HEK293 (cell line): Measurements from ENCODE around the gene SDF2.

ENCODE experiments used
- CTCF ChIA-PET: fragments of 350-600 bp; formaldehyde crosslinking; extraction: SDS; loops from one replicate; lab custom pipeline; 2021; ENCODE audit warnings: antibody characterized with exemption; lab: Yijun Ruan, JAX
- POLR2A ChIA-PET: fragments of 300-600 bp; formaldehyde crosslinking; extraction: SDS; loops from one replicate; lab custom pipeline; 2020; ENCODE audit warnings: antibody characterized with exemption, inconsistent platforms; lab: Yijun Ruan, JAX
- H3K27ac ChIP-seq: fragments of 200-500 bp; sonication (Bioruptor generic); 2 replicates; pipeline ENCODE4 v1.5.1; 2014; ENCODE audit warnings: low read depth, low read length, control low read depth, inconsistent platforms; ENCODE audit errors: extremely low read depth
- H3K36me3 ChIP-seq, 2 experiments: fragments of 200-500 bp in 1 of 2; sonication (Bioruptor generic) in 1 of 2; 1 replicate in 1 of 2; 2 replicates in 1 of 2; pipeline ENCODE4 v1.5.1; 2014 to 2017; ENCODE audit warnings: inconsistent platforms in 2 of 2, low read length in 2 of 2; ENCODE audit not compliant: control insufficient read depth in 2 of 2, insufficient read depth in 1 of 2
- H3K4me1 ChIP-seq: fragments of 200-500 bp; sonication (Bioruptor generic); 2 replicates; pipeline ENCODE4 v1.5.1; 2014; ENCODE audit warnings: mild to moderate bottlenecking, low read length, inconsistent platforms; ENCODE audit not compliant: control insufficient read depth, insufficient read depth
- H3K4me3 ChIP-seq: 2 replicates; pipeline ENCODE4 v1.5.1; 2011; ENCODE audit warnings: low read depth, mild to moderate bottlenecking, control low read depth, low read length, moderate library complexity
- H3K9me3 ChIP-seq: fragments of 200-500 bp; sonication (Bioruptor generic); 2 replicates; pipeline ENCODE4 v1.5.1; 2014; ENCODE audit warnings: low read depth, low read length, inconsistent platforms; ENCODE audit not compliant: control insufficient read depth, insufficient read depth
- MYNN ChIP-seq: fragments of 450-650 bp; formaldehyde crosslinking; IDR thresholded peaks from 2 replicates; pipeline ENCODE4 v1.5.1; 2016; ENCODE audit warnings: missing biosample characterization, missing genetic modification characterization, borderline replicate concordance
- REST ChIP-seq: fragments of 450-650 bp; formaldehyde crosslinking; IDR thresholded peaks from 2 replicates; pipeline ENCODE4 v1.5.1; 2016; ENCODE audit warnings: missing biosample characterization, missing genetic modification characterization
- YY2 ChIP-seq: fragments of 450-650 bp; formaldehyde crosslinking; IDR thresholded peaks from 2 replicates; pipeline ENCODE4 v1.5.1; 2016; ENCODE audit warnings: missing biosample characterization, missing genetic modification characterization
- ZNF121 ChIP-seq: fragments of 450-650 bp; formaldehyde crosslinking; IDR thresholded peaks from 2 replicates; pipeline ENCODE4 v1.5.1; 2016; ENCODE audit warnings: missing biosample characterization, missing genetic modification characterization
- ZNF148 ChIP-seq: fragments of 450-650 bp; formaldehyde crosslinking; IDR thresholded peaks from 2 replicates; pipeline ENCODE4 v1.5.0; 2017; ENCODE audit warnings: missing biosample characterization, missing genetic modification characterization, borderline replicate concordance
- ZNF174 ChIP-seq: fragments of 450-650 bp; formaldehyde crosslinking; IDR thresholded peaks from 2 replicates; pipeline ENCODE4 v1.5.0; 2017; ENCODE audit warnings: missing biosample characterization, mild to moderate bottlenecking, missing genetic modification characterization
- ZNF341 ChIP-seq: fragments of 450-650 bp; formaldehyde crosslinking; IDR thresholded peaks from 2 replicates; pipeline ENCODE4; 2016; ENCODE audit warnings: low read depth, missing biosample characterization, missing genetic modification characterization
- ZNF362 ChIP-seq: fragments of 450-650 bp; formaldehyde crosslinking; IDR thresholded peaks from 2 replicates; pipeline ENCODE4 v1.5.1; 2016; ENCODE audit warnings: missing biosample characterization, missing genetic modification characterization
- ZNF391 ChIP-seq: fragments of 450-650 bp; formaldehyde crosslinking; IDR thresholded peaks from 2 replicates; pipeline ENCODE4 v1.5.1; 2016; ENCODE audit warnings: low read depth, missing biosample characterization, missing genetic modification characterization, borderline replicate concordance
- ZNF549 ChIP-seq: fragments of 450-650 bp; IDR thresholded peaks from 2 replicates; pipeline ENCODE4 v1.5.1; 2018; ENCODE audit warnings: missing biosample characterization, missing genetic modification characterization, mild to moderate bottlenecking, inconsistent platforms, moderate library complexity
- ZNF555 ChIP-seq: fragments of 450-650 bp; formaldehyde crosslinking; conservative IDR thresholded peaks from 2 replicates; pipeline ENCODE4 v1.5.1; 2017; ENCODE audit warnings: missing biosample characterization, mild to moderate bottlenecking, missing genetic modification characterization, inconsistent platforms
- ZNF600 ChIP-seq: fragments of 450-650 bp; formaldehyde crosslinking; IDR thresholded peaks from 2 replicates; pipeline ENCODE4 v1.5.1; 2016; ENCODE audit warnings: missing biosample characterization, missing genetic modification characterization
- ZNF610 ChIP-seq: fragments of 450-650 bp; formaldehyde crosslinking; IDR thresholded peaks from 2 replicates; pipeline ENCODE4 v1.5.1; 2016; ENCODE audit warnings: missing biosample characterization, missing genetic modification characterization, borderline replicate concordance
- ZNF624 ChIP-seq: fragments of 450-650 bp; formaldehyde crosslinking; IDR thresholded peaks from 2 replicates; pipeline ENCODE4 v1.5.1; 2017; ENCODE audit warnings: missing biosample characterization, missing genetic modification characterization
- ZNF645 ChIP-seq: fragments of 450-650 bp; formaldehyde crosslinking; IDR thresholded peaks from 2 replicates; pipeline ENCODE4; 2016; ENCODE audit warnings: missing biosample characterization, missing genetic modification characterization
- ZNF792 ChIP-seq: fragments of 450-650 bp; formaldehyde crosslinking; IDR thresholded peaks from 2 replicates; pipeline ENCODE4 v1.5.1; 2016; ENCODE audit warnings: missing biosample characterization, missing genetic modification characterization
- ZNF843 ChIP-seq: fragments of 450-650 bp; formaldehyde crosslinking; IDR thresholded peaks from 2 replicates; pipeline ENCODE4 v1.5.1; 2016; ENCODE audit warnings: missing biosample characterization, missing genetic modification characterization

Gene SDF2

GRCh38 chr17:28700278-28700677 is 38.6 kb upstream of the SDF2 start (continued):
- TF ChIP-seq ZNF549, result no peak

- Histone ChIP-seq H3K9me3 (no peaks in the 10 kb centered on the region), H3K27ac (no peak overlapping the region), H3K4me1 (no peaks in the 10 kb centered on the region), H3K36me3 (peaks cover 39 to 100% of the 10 kb centered on the region in 2 experiments), H3K4me3 (no peak overlapping the region)
- ChIA-PET POLR2A (interaction anchor here (1.0 kb wide), 1 partner anchor 13 kb away, joined by 3 read pairs; the partner anchor contains the start of gene PROCA1), CTCF (interaction anchor here (0.8 kb wide), 1 partner anchor 51 kb away, joined by 5 read pairs; no protein-coding TSS in a partner anchor)
- TF ChIP-seq ZNF600 (0 out of 2 replicates have a peak, but pooled peaks have one; percentile 46), ZNF148 (tag by site-specific recombination) (no peak)
These were observed 36.7 kb upstream of the SDF2 start for GRCh38 chr17:28698253-28698941.

GRCh38 chr17:28693869-28694268 is 32.2 kb upstream of the SDF2 start:
- no peaks in the 10 kb centered on the region for H3K9me3 ChIP-seq
- CTCF ChIA-PET, result interaction anchor here (0.6 to 1.5 kb wide), 4 partner anchors 19 to 47 kb away, joined by 3 to 6 read pairs (median 4); partner anchors contain the start of gene TLCD1
- no peak overlapping the region for H3K27ac ChIP-seq
- no peak overlapping the region for H3K4me3 ChIP-seq
- no peaks in the 10 kb centered on the region for H3K4me1 ChIP-seq
- H3K36me3 ChIP-seq, result peaks cover 73 to 97% of the 10 kb centered on the region in 2 experiments
- TF ChIP-seq ZNF121 (tag by site-specific recombination), result no peak
- no peak for TF ChIP-seq YY2
- TF ChIP-seq ZNF610 (tag by site-specific recombination), result no peak
- no peak for TF ChIP-seq ZNF600
- TF ChIP-seq ZNF362 (tag by site-specific recombination), result no peak
- TF ChIP-seq ZNF792 (tag by site-specific recombination), result no peak
- TF ChIP-seq ZNF174 (tag by site-specific recombination), result no peak
- no peak for TF ChIP-seq ZNF391 (tag by site-specific recombination)
- no peak for TF ChIP-seq ZNF843
- no peak for TF ChIP-seq ZNF341 (tag by site-specific recombination)
- no peak for TF ChIP-seq ZNF645 (tag by site-specific recombination)
- TF ChIP-seq ZNF555 (tag by site-specific recombination), result no peak
- TF ChIP-seq REST (tag by site-specific recombination), result no peak
- TF ChIP-seq MYNN (tag by site-specific recombination), result no peak
- TF ChIP-seq ZNF624 (tag by site-specific recombination), result no peak
- POLR2A ChIA-PET, result interaction anchor here (0.6 to 4.1 kb wide), 4 partner anchors 13 to 86 kb away, joined by 3 to 10 read pairs (median 6); partner anchors contain the start of gene RPL23A
